Embryonic facial prominence (tissue), 1 donor: ENCODE data around the gene RCBTB1.
"Not testable (repeated sequence)": the region's sequence is repeated elsewhere in the genome, so short reads cannot be mapped to it uniquely, and the experiment has no call there.

Experiments
- DNase-seq: peaks from one replicate; pipeline ENCODE4 v3.0.0-alpha.2; 2016; ENCODE audit errors: extremely low spot score

The RCBTB1 gene

GRCh38 chr13:49516467-49516866, 68.9 kb downstream of the RCBTB1 start:
- no peak for DNase-seq

- DNase-seq, result no peak
Measured at GRCh38 chr13:49512578-49512977, 72.8 kb downstream of the RCBTB1 start.

GRCh38 chr13:49503951-49504350, 81.4 kb downstream of the RCBTB1 start:
- DNase-seq, result no peak

GRCh38 chr13:49502954-49503353, 82.4 kb downstream of the RCBTB1 start:
- no peak for DNase-seq

- DNase-seq, result no peak
Measured at GRCh38 chr13:49499889-49500660, 85.3 kb downstream of the RCBTB1 start.

GRCh38 chr13:49498206-49498605, 87.2 kb downstream of the RCBTB1 start:
- DNase-seq, result no peak

GRCh38 chr13:49497272-49497671, 88.1 kb downstream of the RCBTB1 start:
- DNase-seq, result no peak

GRCh38 chr13:49496837-49497236, 88.5 kb downstream of the RCBTB1 start:
- DNase-seq, result not testable (repeated sequence)

- no peak for DNase-seq
Measured at GRCh38 chr13:49495783-49496762, 89.3 kb downstream of the RCBTB1 start, which contains the start of gene PHF11. PHF11 (plus strand) TSS chr13:49495953; CDS start chr13:49496002, 49 bp downstream.

- no peak for DNase-seq
Measured at GRCh38 chr13:49494645-49495044, 90.7 kb downstream of the RCBTB1 start.

- DNase-seq, result no peak
Measured at GRCh38 chr13:49488563-49488962, 96.8 kb downstream of the RCBTB1 start.
